HCT116 (cell line): ENCODE measurements around the gene CIROP. TPM values are rescaled to one million over a fixed set of nuclear protein-coding genes. Genes with fewer than 3 reads are reported as not detected.

Experiments
- ATAC-seq: fragments of 200-7000 bp; cut with Tn5 transposase; 2 replicates; pipeline ENCODE4 v1.9.1; 2020; ENCODE audit warnings: mild to moderate bottlenecking, moderate library complexity
- BruUV-seq: library from RNA; stranded (reverse); fragments of 400-500 nt; replicated peaks from 2 replicates; lab custom pipeline; 2021; lab: Mats Ljungman, UMichigan
- CTCF ChIA-PET: fragments of 300-600 bp; sonication (Branson Sonifier 250); formaldehyde crosslinking; loops from one replicate; lab custom pipeline; 2021; ENCODE audit warnings: antibody characterized with exemption; lab: Charles Lee
- POLR2A ChIA-PET: fragments of 300-600, 350-600 bp; sonication (Branson Sonifier 250); formaldehyde crosslinking; loops from one replicate; lab custom pipeline; 2021; ENCODE audit warnings: antibody characterized with exemption; lab: Charles Lee
- RAD21 ChIA-PET, 2 experiments: fragments of 300-600 bp; sonication (Branson Sonifier 250); formaldehyde crosslinking; loops; one replicate each; lab custom pipeline; 2023; ENCODE audit warnings: low total read pairs in 2 of 2; ENCODE audit not compliant: uncharacterized antibody in 2 of 2, unreplicated experiment in 2 of 2, low non-redundant PET in 1 of 2; lab: Charles Lee
- DNase-seq: peaks from one replicate; pipeline ENCODE4 v3.0.0-alpha.2; 2010; ENCODE audit warnings: low read depth, low spot score
- H2AFZ ChIP-seq: fragments of 200-600 bp; shearing (Covaris generic), sonication (generic); 2 replicates; pipeline ENCODE4 v1.6.1; 2017; ENCODE audit warnings: low read depth, mixed run types, mixed read lengths, antibody characterized with exemption, low read length; ENCODE audit not compliant: poor library complexity, severe bottlenecking
- H3K27ac ChIP-seq: 2 replicates; pipeline ENCODE4 v1.5.1; 2012; ENCODE audit warnings: low read depth, low read length
- H3K27me3 ChIP-seq: fragments of 200-600 bp; sonication (generic); 2 replicates; pipeline ENCODE4 v1.6.1; 2016; ENCODE audit warnings: mixed run types, low read length, mixed read lengths; ENCODE audit not compliant: insufficient read depth
- H3K36me3 ChIP-seq, 2 experiments: fragments of 200-500 bp in 1 of 2; fragments of 200-600 bp in 1 of 2; sonication (Bioruptor generic) in 1 of 2; sonication (generic) in 1 of 2; 2 replicates each; pipeline versions ENCODE4 v1.5.1 to v1.6.1; 2014 to 2016; ENCODE audit warnings: low read length in 2 of 2, inconsistent platforms in 1 of 2, mixed read lengths in 1 of 2, mixed run types in 1 of 2; ENCODE audit not compliant: insufficient read depth in 2 of 2, control insufficient read depth in 1 of 2
- H3K4me1 ChIP-seq, 2 experiments: fragments of 200-600 bp in 1 of 2; sonication (generic) in 1 of 2; 2 replicates each; pipeline versions ENCODE4 v1.5.1 to v1.6.1; 2012 to 2017; ENCODE audit warnings: low read length in 2 of 2, inconsistent platforms in 1 of 2, mild to moderate bottlenecking in 1 of 2, mixed read lengths in 1 of 2, mixed run types in 1 of 2, moderate library complexity in 1 of 2; ENCODE audit not compliant: insufficient read depth in 2 of 2, control insufficient read depth in 1 of 2
- H3K4me2 ChIP-seq: fragments of 200-600 bp; sonication (generic); 2 replicates; pipeline ENCODE4 v1.6.1; 2017; ENCODE audit warnings: mixed run types, low read length, mixed read lengths
- H3K4me3 ChIP-seq, 2 experiments: fragments of 200-600 bp in 1 of 2; sonication (generic) in 1 of 2; replicated peaks in 1 of 2; 2 replicates each; pipeline ENCODE4 v1.5.1; 2011 to 2016; ENCODE audit warnings: low read length in 2 of 2, control low read depth in 1 of 2, low read depth in 1 of 2, mild to moderate bottlenecking in 1 of 2, mixed read lengths in 1 of 2, mixed run types in 1 of 2
- H3K79me2 ChIP-seq: fragments of 200-600 bp; sonication (generic); 2 replicates; pipeline ENCODE4 v1.6.1; 2017; ENCODE audit warnings: mild to moderate bottlenecking, mixed run types, low read length, moderate library complexity, mixed read lengths; ENCODE audit not compliant: insufficient read depth
- H3K9ac ChIP-seq: fragments of 200-600 bp; sonication (generic); 2 replicates; pipeline ENCODE4 v1.6.1; 2016; ENCODE audit warnings: low read length, mixed read lengths
- H3K9me2 ChIP-seq: fragments of 200-600 bp; sonication (generic), shearing (Covaris generic); 2 replicates; pipeline ENCODE4 v1.6.1; 2017; ENCODE audit warnings: mixed run types, mild to moderate bottlenecking, moderate library complexity; ENCODE audit not compliant: insufficient read depth
- H3K9me3 ChIP-seq, 2 experiments: fragments of 200-500 bp in 1 of 2; fragments of 200-600 bp in 1 of 2; sonication (Bioruptor generic) in 1 of 2; sonication (generic) in 1 of 2; 2 replicates each; pipeline ENCODE4 v1.6.1; 2014 to 2017; ENCODE audit warnings: low read length in 2 of 2, mixed read lengths in 2 of 2, inconsistent platforms in 1 of 2, low read depth in 1 of 2, mild to moderate bottlenecking in 1 of 2, mixed run types in 1 of 2, moderate library complexity in 1 of 2; ENCODE audit not compliant: control insufficient read depth in 1 of 2, insufficient read depth in 1 of 2
- H4K20me1 ChIP-seq: fragments of 200-600 bp; sonication (generic), shearing (Covaris generic); 2 replicates; pipeline ENCODE4 v1.6.1; 2017; ENCODE audit warnings: mixed run types, mild to moderate bottlenecking, moderate library complexity; ENCODE audit not compliant: insufficient read depth
- CBX3 ChIP-seq: IDR thresholded peaks from 2 replicates; pipeline ENCODE4 v1.6.1; 2012; ENCODE audit warnings: low read depth
- CEBPB ChIP-seq: IDR thresholded peaks from 2 replicates; pipeline ENCODE4 v1.6.1; 2012; ENCODE audit warnings: low read depth
- EGR1 ChIP-seq: IDR thresholded peaks from 2 replicates; pipeline ENCODE4 v1.6.1; 2012; ENCODE audit warnings: low read depth
- FOSL1 ChIP-seq: IDR thresholded peaks from 2 replicates; pipeline ENCODE4 v1.6.1; 2012; ENCODE audit warnings: low read depth
- JUND ChIP-seq: IDR thresholded peaks from 2 replicates; pipeline ENCODE4 v1.6.1; 2012
- POLR2AphosphoS5 ChIP-seq: IDR thresholded peaks from 2 replicates; pipeline ENCODE4 v1.6.1; 2011; ENCODE audit warnings: mild to moderate bottlenecking, low read depth, low read length, moderate library complexity
- SIN3A ChIP-seq: IDR thresholded peaks from 2 replicates; pipeline ENCODE4 v1.6.1; 2012; ENCODE audit warnings: low read depth
- SRF ChIP-seq: IDR thresholded peaks from 2 replicates; pipeline ENCODE4 v1.6.1; 2012; ENCODE audit warnings: low read depth
- TCF7L2 ChIP-seq: IDR thresholded peaks from 2 replicates; pipeline ENCODE4 v1.7.0; 2011; ENCODE audit warnings: borderline replicate concordance, inconsistent platforms; ENCODE audit not compliant: insufficient read depth, insufficient read length; ENCODE audit errors: extremely low read depth
- YY1 ChIP-seq: IDR thresholded peaks from 2 replicates; pipeline ENCODE4 v1.6.1; 2011; ENCODE audit warnings: low read length, low read depth, moderate library complexity, mild to moderate bottlenecking; ENCODE audit not compliant: insufficient replicate concordance; ENCODE audit errors: extremely low read depth
- ZFX ChIP-seq: fragments of 450-650 bp; IDR thresholded peaks from 2 replicates; pipeline ENCODE4 v1.6.1; 2017
- intact Hi-C: fragments of 100-400 bp; cut with micrococcal nuclease; formaldehyde crosslinking; loops from 2 replicates; pipeline ENCODE4 v1.10.0; 2022
- total RNA-seq: library from RNA; stranded (reverse); gene quantifications from one replicate; pipeline ENCODE4 v1.2.1, GENCODE V29; 2021; ENCODE audit not compliant: unreplicated experiment
- TF ChIP-seq, protein P1 (sequence below): IDR thresholded peaks from 2 replicates; pipeline ENCODE4 v1.6.1; 2011; ENCODE audit warnings: mild to moderate bottlenecking, low read length, moderate library complexity; ENCODE audit not compliant: insufficient replicate concordance; ENCODE audit errors: extremely low read depth
- TF ChIP-seq, protein P2 (sequence below): IDR thresholded peaks from 2 replicates; pipeline ENCODE4 v1.6.1; 2012
- TF ChIP-seq, protein P3 (sequence below): IDR thresholded peaks from 2 replicates; pipeline ENCODE4 v1.6.1; 2012
- TF ChIP-seq, protein P4 (sequence below), 3 experiments: fragments of 200-600 bp in 1 of 3; sonication (generic) in 1 of 3; IDR thresholded peaks in 2 of 3; conservative IDR thresholded peaks in 1 of 3; 2 replicates each; pipeline ENCODE4 v1.5.1; 2012 to 2017; ENCODE audit warnings: low read depth in 2 of 3, low read length in 2 of 3, antibody characterized with exemption in 1 of 3, borderline replicate concordance in 1 of 3, control low read depth in 1 of 3, mild to moderate bottlenecking in 1 of 3, mixed read lengths in 1 of 3, mixed run types in 1 of 3, moderate library complexity in 1 of 3; ENCODE audit not compliant: insufficient read depth in 1 of 3
- TF ChIP-seq, protein P5 (sequence below): IDR thresholded peaks from 2 replicates; pipeline ENCODE4 v1.6.1; 2012; ENCODE audit warnings: low read depth

Gene CIROP
- total RNA-seq, 1 experiment from 2014 or later: not detected

DNA sequence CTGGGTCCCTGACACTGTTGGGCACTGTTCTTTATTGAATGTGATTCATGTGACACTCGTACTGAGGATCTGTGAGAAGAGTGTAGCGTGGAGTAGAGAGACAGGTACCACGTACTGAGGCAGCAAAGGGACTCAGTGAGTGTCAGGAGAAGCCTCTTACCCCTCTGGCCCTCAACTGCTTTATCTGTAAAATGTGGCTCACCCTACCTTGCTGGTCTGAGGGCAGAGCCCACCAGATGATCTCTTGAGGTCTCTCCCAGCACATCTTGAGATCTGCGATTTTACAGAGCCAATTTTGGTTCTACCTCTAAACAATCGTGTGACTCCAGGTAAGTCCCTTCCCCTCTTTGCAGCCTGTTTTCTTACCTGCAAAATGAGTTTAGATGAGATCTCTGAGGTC is 11.1 kb upstream of the CIROP start (continued):
- TF ChIP-seq, protein P1, sequence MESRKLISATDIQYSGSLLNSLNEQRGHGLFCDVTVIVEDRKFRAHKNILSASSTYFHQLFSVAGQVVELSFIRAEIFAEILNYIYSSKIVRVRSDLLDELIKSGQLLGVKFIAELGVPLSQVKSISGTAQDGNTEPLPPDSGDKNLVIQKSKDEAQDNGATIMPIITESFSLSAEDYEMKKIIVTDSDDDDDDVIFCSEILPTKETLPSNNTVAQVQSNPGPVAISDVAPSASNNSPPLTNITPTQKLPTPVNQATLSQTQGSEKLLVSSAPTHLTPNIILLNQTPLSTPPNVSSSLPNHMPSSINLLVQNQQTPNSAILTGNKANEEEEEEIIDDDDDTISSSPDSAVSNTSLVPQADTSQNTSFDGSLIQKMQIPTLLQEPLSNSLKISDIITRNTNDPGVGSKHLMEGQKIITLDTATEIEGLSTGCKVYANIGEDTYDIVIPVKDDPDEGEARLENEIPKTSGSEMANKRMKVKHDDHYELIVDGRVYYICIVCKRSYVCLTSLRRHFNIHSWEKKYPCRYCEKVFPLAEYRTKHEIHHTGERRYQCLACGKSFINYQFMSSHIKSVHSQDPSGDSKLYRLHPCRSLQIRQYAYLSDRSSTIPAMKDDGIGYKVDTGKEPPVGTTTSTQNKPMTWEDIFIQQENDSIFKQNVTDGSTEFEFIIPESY: no peak
- TF ChIP-seq EGR1: no peak
- TF ChIP-seq, protein P2, sequence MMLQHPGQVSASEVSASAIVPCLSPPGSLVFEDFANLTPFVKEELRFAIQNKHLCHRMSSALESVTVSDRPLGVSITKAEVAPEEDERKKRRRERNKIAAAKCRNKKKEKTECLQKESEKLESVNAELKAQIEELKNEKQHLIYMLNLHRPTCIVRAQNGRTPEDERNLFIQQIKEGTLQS: no peak

DNA sequence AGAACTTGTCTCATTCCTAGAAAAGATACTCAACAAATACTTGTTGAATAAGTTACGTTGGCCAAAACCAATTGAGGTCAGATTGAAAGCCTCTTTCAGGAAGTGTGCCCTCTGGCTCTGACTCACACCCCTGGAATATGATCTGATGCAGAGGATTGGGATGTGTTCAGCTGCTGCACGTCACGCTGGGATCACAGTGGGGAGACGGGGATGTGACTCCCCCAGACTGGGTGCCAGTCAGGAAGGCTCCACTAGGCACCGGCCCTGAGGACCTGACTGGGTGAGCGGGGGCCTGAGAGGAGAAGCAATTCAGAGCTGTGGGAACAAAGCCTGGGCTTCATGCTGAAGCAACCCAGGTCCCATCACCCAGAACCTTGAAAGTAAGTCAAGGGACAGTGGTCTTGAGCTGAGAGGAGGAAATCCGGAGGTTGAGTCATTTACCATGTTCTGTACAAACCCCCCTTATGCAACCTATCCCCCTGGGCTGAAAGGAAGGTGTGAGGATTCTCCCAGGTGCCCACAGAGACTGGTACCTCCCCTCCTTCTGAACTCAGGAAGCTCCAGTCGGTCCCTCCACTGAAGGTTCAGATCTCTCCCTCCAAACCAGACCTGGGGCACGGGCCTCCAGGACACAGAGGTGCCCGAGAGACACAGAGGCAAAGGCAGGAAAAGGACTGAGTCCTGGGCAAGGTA is 10.4 kb upstream of the CIROP start:
- Histone ChIP-seq H3K4me2 (peak overlapping the region; percentile 73), H3K27me3 (peaks cover 18% of the 10 kb centered on the region; the same call in 1 of the 2 replicates), H3K79me2 (no peaks in the 10 kb centered on the region), H3K9ac (no peak overlapping the region), H3K27ac (0 out of 2 replicates have a peak overlapping the region, but pooled peaks have one; percentile 12), H3K4me3 (peak overlapping the region; percentile 15 to 37; a peak in 3 of 4 replicates), H3K9me3 (no peaks in the 10 kb centered on the region), H2AFZ (peak overlapping the region; percentile 49), H3K9me2 (no peaks in the 10 kb centered on the region), H3K4me1 (peaks cover 12 to 23% of the 10 kb centered on the region in 2 experiments), H3K36me3 (no peaks in the 10 kb centered on the region), H4K20me1 (no peaks in the 10 kb centered on the region)
- RAD21 ChIA-PET: no interaction called here
- no TSS peak for BruUV-seq
- CTCF ChIA-PET: interaction anchor here (0.7 to 1.4 kb wide), 3 partner anchors 46 to 129 kb away, joined by 3 to 6 read pairs (median 4); no protein-coding TSS in a partner anchor
- intact Hi-C loops: no loop called here
- ATAC-seq: peak; percentile 88
- DNase-seq: peak; percentile 42
- POLR2A ChIA-PET: interaction anchor here (1.4 kb wide), 1 partner anchor 20 kb away, joined by 7 read pairs; the partner anchor contains the start of genes ACIN1 and C14orf119
- TF ChIP-seq, protein P3, sequence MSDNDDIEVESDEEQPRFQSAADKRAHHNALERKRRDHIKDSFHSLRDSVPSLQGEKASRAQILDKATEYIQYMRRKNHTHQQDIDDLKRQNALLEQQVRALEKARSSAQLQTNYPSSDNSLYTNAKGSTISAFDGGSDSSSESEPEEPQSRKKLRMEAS: no peak
- TF ChIP-seq ZFX (no peak), FOSL1 (peak; percentile 76), SRF (no peak), YY1 (no peak), TCF7L2 (no peak), CEBPB (no peak), SIN3A (no peak), JUND (peak; percentile 64; the same call in 1 of the 2 replicates), CBX3 (peak; percentile 53; the same call in 1 of the 2 replicates), EGR1 (no peak), POLR2AphosphoS5 (no peak)
- TF ChIP-seq, protein P4, sequence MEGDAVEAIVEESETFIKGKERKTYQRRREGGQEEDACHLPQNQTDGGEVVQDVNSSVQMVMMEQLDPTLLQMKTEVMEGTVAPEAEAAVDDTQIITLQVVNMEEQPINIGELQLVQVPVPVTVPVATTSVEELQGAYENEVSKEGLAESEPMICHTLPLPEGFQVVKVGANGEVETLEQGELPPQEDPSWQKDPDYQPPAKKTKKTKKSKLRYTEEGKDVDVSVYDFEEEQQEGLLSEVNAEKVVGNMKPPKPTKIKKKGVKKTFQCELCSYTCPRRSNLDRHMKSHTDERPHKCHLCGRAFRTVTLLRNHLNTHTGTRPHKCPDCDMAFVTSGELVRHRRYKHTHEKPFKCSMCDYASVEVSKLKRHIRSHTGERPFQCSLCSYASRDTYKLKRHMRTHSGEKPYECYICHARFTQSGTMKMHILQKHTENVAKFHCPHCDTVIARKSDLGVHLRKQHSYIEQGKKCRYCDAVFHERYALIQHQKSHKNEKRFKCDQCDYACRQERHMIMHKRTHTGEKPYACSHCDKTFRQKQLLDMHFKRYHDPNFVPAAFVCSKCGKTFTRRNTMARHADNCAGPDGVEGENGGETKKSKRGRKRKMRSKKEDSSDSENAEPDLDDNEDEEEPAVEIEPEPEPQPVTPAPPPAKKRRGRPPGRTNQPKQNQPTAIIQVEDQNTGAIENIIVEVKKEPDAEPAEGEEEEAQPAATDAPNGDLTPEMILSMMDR (IDR thresholded peaks at IDR 0.05 in 2 of 3, conservative IDR thresholded peaks at IDR 0.05 in 1 of 3; ENCODE audit: borderline replicate concordance in 1 of 3, insufficient read depth in 1 of 3, low read depth in 2 of 3, low read length in 2 of 3): no peak
- TF ChIP-seq, protein P5, sequence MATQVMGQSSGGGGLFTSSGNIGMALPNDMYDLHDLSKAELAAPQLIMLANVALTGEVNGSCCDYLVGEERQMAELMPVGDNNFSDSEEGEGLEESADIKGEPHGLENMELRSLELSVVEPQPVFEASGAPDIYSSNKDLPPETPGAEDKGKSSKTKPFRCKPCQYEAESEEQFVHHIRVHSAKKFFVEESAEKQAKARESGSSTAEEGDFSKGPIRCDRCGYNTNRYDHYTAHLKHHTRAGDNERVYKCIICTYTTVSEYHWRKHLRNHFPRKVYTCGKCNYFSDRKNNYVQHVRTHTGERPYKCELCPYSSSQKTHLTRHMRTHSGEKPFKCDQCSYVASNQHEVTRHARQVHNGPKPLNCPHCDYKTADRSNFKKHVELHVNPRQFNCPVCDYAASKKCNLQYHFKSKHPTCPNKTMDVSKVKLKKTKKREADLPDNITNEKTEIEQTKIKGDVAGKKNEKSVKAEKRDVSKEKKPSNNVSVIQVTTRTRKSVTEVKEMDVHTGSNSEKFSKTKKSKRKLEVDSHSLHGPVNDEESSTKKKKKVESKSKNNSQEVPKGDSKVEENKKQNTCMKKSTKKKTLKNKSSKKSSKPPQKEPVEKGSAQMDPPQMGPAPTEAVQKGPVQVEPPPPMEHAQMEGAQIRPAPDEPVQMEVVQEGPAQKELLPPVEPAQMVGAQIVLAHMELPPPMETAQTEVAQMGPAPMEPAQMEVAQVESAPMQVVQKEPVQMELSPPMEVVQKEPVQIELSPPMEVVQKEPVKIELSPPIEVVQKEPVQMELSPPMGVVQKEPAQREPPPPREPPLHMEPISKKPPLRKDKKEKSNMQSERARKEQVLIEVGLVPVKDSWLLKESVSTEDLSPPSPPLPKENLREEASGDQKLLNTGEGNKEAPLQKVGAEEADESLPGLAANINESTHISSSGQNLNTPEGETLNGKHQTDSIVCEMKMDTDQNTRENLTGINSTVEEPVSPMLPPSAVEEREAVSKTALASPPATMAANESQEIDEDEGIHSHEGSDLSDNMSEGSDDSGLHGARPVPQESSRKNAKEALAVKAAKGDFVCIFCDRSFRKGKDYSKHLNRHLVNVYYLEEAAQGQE: no peak
